ENCODE measurements around the gene HSPA12B. TPM values are rescaled to one million over a fixed set of nuclear protein-coding genes. Genes with fewer than 3 reads are reported as not detected.

The HSPA12B gene
- total RNA-seq, 1 experiment from 2014 or later: not detected

- Histone ChIP-seq H3K36me3 (ENCODE audit: insufficient read depth, low read length, poor library complexity, severe bottlenecking) (no peaks in the 10 kb centered on the region), H3K4me3 (ENCODE audit: low read depth, low read length, poor library complexity, severe bottlenecking) (peak overlapping the region; percentile 82), H3K27ac (ENCODE audit: low read depth, low read length, poor library complexity, severe bottlenecking) (peak overlapping the region; percentile 70), H3K9me3 (ENCODE audit: low read depth, low read length, poor library complexity, severe bottlenecking) (no peaks in the 10 kb centered on the region), H3K27me3 (replicated peaks; ENCODE audit: insufficient read depth, low read depth, low read length, poor library complexity) (no peaks in the 10 kb centered on the region), H3K4me1 (ENCODE audit: insufficient read depth, low read length, poor library complexity, severe bottlenecking) (peaks cover 18% of the 10 kb centered on the region)
- BruUV-seq (replicated peaks): TSS peak; percentile 69
- intact Hi-C loops (cut with micrococcal nuclease; ENCODE audit: unreplicated experiment): loop anchor here (1.0 to 5.0 kb wide), 2 partner anchors 51 to 92 kb away; no protein-coding TSS in a partner anchor
- ChIA-PET POLR2A (ENCODE audit: low non-redundant PET) (interaction anchor here (0.5 kb wide), 1 partner anchor 639 kb away, joined by 3 read pairs; no protein-coding TSS in a partner anchor), CTCF (interaction anchor here (0.5 to 1.5 kb wide), 4 partner anchors 10 to 118 kb away, joined by 3 to 6 read pairs (median 4); no protein-coding TSS in a partner anchor)
- TF ChIP-seq EZH2 (IDR thresholded peaks at IDR 0.05; ENCODE audit: borderline replicate concordance, low read depth, low read length, poor library complexity, severe bottlenecking) (no peak), CTCF (conservative IDR thresholded peaks at IDR 0.05; ENCODE audit: low read depth, low read length) (peak; percentile 56)
- DNase-seq (ENCODE audit: low spot score): peak; percentile 81
Observed at GRCh38 chr20:3768342-3769130, 36.1 kb downstream of the HSPA12B start.

- no TSS peak for BruUV-seq (replicated peaks)
- Histone ChIP-seq H3K4me3 (ENCODE audit: low read depth, low read length, poor library complexity, severe bottlenecking) (no peak overlapping the region), H3K36me3 (ENCODE audit: insufficient read depth, low read length, poor library complexity, severe bottlenecking) (no peaks in the 10 kb centered on the region), H3K9me3 (ENCODE audit: low read depth, low read length, poor library complexity, severe bottlenecking) (no peaks in the 10 kb centered on the region), H3K4me1 (ENCODE audit: insufficient read depth, low read length, poor library complexity, severe bottlenecking) (peaks cover 11% of the 10 kb centered on the region), H3K27me3 (replicated peaks; ENCODE audit: insufficient read depth, low read depth, low read length, poor library complexity) (no peaks in the 10 kb centered on the region), H3K27ac (ENCODE audit: low read depth, low read length, poor library complexity, severe bottlenecking) (no peak overlapping the region)
- ChIA-PET POLR2A (ENCODE audit: low non-redundant PET) (no interaction called here), CTCF (no interaction called here)
- TF ChIP-seq CTCF (conservative IDR thresholded peaks at IDR 0.05; ENCODE audit: low read depth, low read length) (no peak), EZH2 (IDR thresholded peaks at IDR 0.05; ENCODE audit: borderline replicate concordance, low read depth, low read length, poor library complexity, severe bottlenecking) (no peak)
- DNase-seq (ENCODE audit: low spot score): no peak
- intact Hi-C loops (cut with micrococcal nuclease; ENCODE audit: unreplicated experiment): no loop called here
Observed at GRCh38 chr20:3771552-3772058, 39.1 kb downstream of the HSPA12B start.

GRCh38 chr20:3775457-3776108 is 43.1 kb downstream of the HSPA12B start:
- Histone ChIP-seq H3K27me3 (replicated peaks; ENCODE audit: insufficient read depth, low read depth, low read length, poor library complexity) (peaks cover 12% of the 10 kb centered on the region), H3K36me3 (ENCODE audit: insufficient read depth, low read length, poor library complexity, severe bottlenecking) (no peaks in the 10 kb centered on the region), H3K9me3 (ENCODE audit: low read depth, low read length, poor library complexity, severe bottlenecking) (no peaks in the 10 kb centered on the region), H3K27ac (ENCODE audit: low read depth, low read length, poor library complexity, severe bottlenecking) (no peak overlapping the region), H3K4me1 (ENCODE audit: insufficient read depth, low read length, poor library complexity, severe bottlenecking) (peaks cover 9% of the 10 kb centered on the region), H3K4me3 (ENCODE audit: low read depth, low read length, poor library complexity, severe bottlenecking) (no peak overlapping the region)
- DNase-seq (ENCODE audit: low spot score): no peak
- TF ChIP-seq EZH2 (IDR thresholded peaks at IDR 0.05; ENCODE audit: borderline replicate concordance, low read depth, low read length, poor library complexity, severe bottlenecking) (no peak), CTCF (conservative IDR thresholded peaks at IDR 0.05; ENCODE audit: low read depth, low read length) (no peak)
- intact Hi-C loops (cut with micrococcal nuclease; ENCODE audit: unreplicated experiment): no loop called here
- CTCF ChIA-PET: no interaction called here
- POLR2A ChIA-PET (ENCODE audit: low non-redundant PET): no interaction called here
- no TSS peak for BruUV-seq (replicated peaks)

All from A673 (cell line).